ENCODE measurements around the gene SMARCA1. TPM values are rescaled to one million over a fixed set of nuclear protein-coding genes. Genes with fewer than 3 reads are reported as not detected.

SMARCA1 gene
- total and polyA plus RNA-seq, 2 of the 13 experiments (the other 11 are each of a cell fraction or from before 2014, with no cell fraction given), result 97.7 to 145 TPM

- TF ChIP-seq ZBTB26 (CRISPR knock-in tag; IDR thresholded peaks at IDR 0.05; ENCODE audit: borderline replicate concordance) (no peak), ZNF792 (CRISPR knock-in tag; IDR thresholded peaks at IDR 0.05) (no peak), FOXK1 (CRISPR knock-in tag; IDR thresholded peaks at IDR 0.05; ENCODE audit: borderline replicate concordance, low read depth) (no peak), POLR2A (IDR thresholded peaks at IDR 0.05; ENCODE audit: insufficient read depth in 1 of 2, low read depth in 2 of 2, low read length in 2 of 2) (peak in 1 of 2 experiments; percentile 17; a peak in 1 of 4 replicates), PATZ1 (CRISPR knock-in tag; IDR thresholded peaks at IDR 0.05) (peak; percentile 80), UBTF (CRISPR knock-in tag; IDR thresholded peaks at IDR 0.05) (0 out of 2 replicates have a peak, but pooled peaks have one; percentile 6), HNRNPLL (IDR thresholded peaks at IDR 0.05; ENCODE audit: low read depth, low read length, poor library complexity, severe bottlenecking) (no peak), KAT8 (CRISPR knock-in tag; IDR thresholded peaks at IDR 0.05) (no peak), SAP130 (CRISPR knock-in tag; IDR thresholded peaks at IDR 0.05; ENCODE audit: low read depth) (peak; percentile 51), ZNF143 (CRISPR knock-in tag; IDR thresholded peaks at IDR 0.05) (0 out of 2 replicates have a peak, but pooled peaks have one; percentile 37), KDM5A (IDR thresholded peaks at IDR 0.05; ENCODE audit: borderline replicate concordance, low read length) (0 out of 2 replicates have a peak, but pooled peaks have one; percentile 61), ASH2L (IDR thresholded peaks at IDR 0.05; ENCODE audit: insufficient read length, low read depth, low read length) (peak; percentile 42), U2AF1 (optimal IDR thresholded peaks at IDR 0.05; ENCODE audit: low read depth, low read length) (no peak), SIX4 (CRISPR knock-in tag; IDR thresholded peaks at IDR 0.05) (peak; percentile 77; the same call in 1 of the 2 replicates), ZNF274 (CRISPR knock-in tag; IDR thresholded peaks at IDR 0.05) (no peak), PHF8 (CRISPR knock-in tag; IDR thresholded peaks at IDR 0.05) (0 out of 2 replicates have a peak, but pooled peaks have one; percentile 6), E2F5 (CRISPR knock-in tag; conservative IDR thresholded peaks at IDR 0.05) (no peak), ZNF776 (CRISPR knock-in tag; IDR thresholded peaks at IDR 0.05) (no peak), ZFP90 (CRISPR knock-in tag; IDR thresholded peaks at IDR 0.05; ENCODE audit: borderline replicate concordance) (no peak), ZNF281 (CRISPR knock-in tag; IDR thresholded peaks at IDR 0.05; ENCODE audit: borderline replicate concordance) (peak; percentile 85; the same call in 1 of the 2 replicates)
Observed at GRCh38 chrX:129522184-129523078, 859 bp downstream of the SMARCA1 start (continued).
